ENCODE data around the gene CNTN1. TPM values are rescaled to one million over a fixed set of nuclear protein-coding genes. Genes with fewer than 3 reads are reported as not detected.

Gene CNTN1
- total and polyA plus RNA-seq, 2 of the 8 experiments (the other 6 are each of a cell fraction or from before 2014, with no cell fraction given) = 7.2 to 21.8 TPM

DNA sequence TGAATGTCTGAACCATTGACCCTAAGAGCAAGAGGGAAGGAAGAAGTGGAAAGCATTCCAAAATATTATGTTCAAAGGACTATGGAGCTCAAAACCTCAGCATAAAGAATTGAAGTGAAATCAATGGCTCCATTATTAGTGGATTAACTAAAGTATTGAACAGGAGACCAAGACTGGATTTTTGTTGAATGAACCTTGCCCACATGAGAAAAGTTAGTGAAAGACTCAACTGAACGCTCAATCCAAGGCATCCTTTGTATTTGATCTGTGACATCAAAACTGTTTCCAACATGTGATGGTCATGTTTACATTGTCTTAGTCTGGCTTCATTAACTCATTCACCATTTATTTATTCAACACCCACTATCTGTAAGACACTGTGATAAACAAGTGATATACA, 161.0 kb downstream of the CNTN1 start:
- no peak overlapping the region for H3K56ac ChIP-seq (replicated peaks; ENCODE audit: insufficient read length, low read depth, low read length)
- no peak overlapping the region for H3K27ac ChIP-seq (ENCODE audit: low read depth, low read length)
- H2AFZ ChIP-seq (ENCODE audit: low read length) = no peak overlapping the region
- H3K4me3 ChIP-seq (ENCODE audit: extremely low read depth in 1 of 4, insufficient read depth in 2 of 4, low read depth in 3 of 4, low read length in 4 of 4) = no peak overlapping the region
- no peaks in the 10 kb centered on the region for H3K27me3 ChIP-seq (replicated peaks in 1 of 4; ENCODE audit: control insufficient read depth in 3 of 4, extremely low read depth in 1 of 4, insufficient read depth in 3 of 4, low read length in 3 of 4)
- no peak overlapping the region for H2BK120ac ChIP-seq (replicated peaks; ENCODE audit: low read depth, low read length)
- no peaks in the 10 kb centered on the region for H3K9me3 ChIP-seq (ENCODE audit: insufficient read depth in 2 of 2, low read depth in 1 of 2, low read length in 1 of 2)
- H2AK5ac ChIP-seq (ENCODE audit: low read depth, low read length) = no peak overlapping the region
- TF ChIP-seq GTF2F1 (IDR thresholded peaks at IDR 0.05; ENCODE audit: borderline replicate concordance, low read depth, low read length) = no peak
- TF ChIP-seq BACH1 (IDR thresholded peaks at IDR 0.05; ENCODE audit: low read length) = no peak
- no peak overlapping the region for H3K4me2 ChIP-seq (ENCODE audit: insufficient read depth in 1 of 2, low read depth in 2 of 2, low read length in 2 of 2)
- POLR2A ChIA-PET (ENCODE audit: partially characterized antibody) = no interaction called here
- H3K79me1 ChIP-seq (ENCODE audit: low read depth, low read length) = no peaks in the 10 kb centered on the region
- H3K36me3 ChIP-seq (ENCODE audit: control insufficient read depth in 2 of 4, insufficient read depth in 4 of 4, low read length in 3 of 4) = no peaks in the 10 kb centered on the region
- H3K9ac ChIP-seq (replicated peaks in 1 of 4; ENCODE audit: extremely low read depth in 1 of 4, low read depth in 3 of 4, low read length in 3 of 4) = no peak overlapping the region
- no peak overlapping the region for H3K18ac ChIP-seq (ENCODE audit: extremely low read depth, low read length)
- H3K14ac ChIP-seq (ENCODE audit: insufficient read length) = no peak overlapping the region
- H3K4ac ChIP-seq (replicated peaks; ENCODE audit: insufficient read length, low read depth, low read length) = no peak overlapping the region
- no peaks in the 10 kb centered on the region for H3K23me2 ChIP-seq (ENCODE audit: low read depth, low read length)
- no peak overlapping the region for H2BK5ac ChIP-seq (ENCODE audit: low read depth, low read length)
- no peak overlapping the region for H4K8ac ChIP-seq (ENCODE audit: extremely low read depth, insufficient read depth, low read length)
- DNase-seq (ENCODE audit: low read depth in 1 of 2, low spot score in 2 of 2) = no peak
- no peak for FAIRE-seq
- H2BK15ac ChIP-seq (ENCODE audit: low read length) = no peak overlapping the region
- H3K4me1 ChIP-seq (replicated peaks in 1 of 4; ENCODE audit: control insufficient read depth in 3 of 4, insufficient read depth in 4 of 4, low read length in 3 of 4) = peaks cover 0 to 7% (median 1%) of the 10 kb centered on the region in 4 experiments; a peak in 3 of 7 replicates
- H4K20me1 ChIP-seq (replicated peaks in 1 of 2; ENCODE audit: control insufficient read depth in 1 of 2, insufficient read depth in 2 of 2, low read length in 2 of 2) = no peaks in the 10 kb centered on the region
- WGBS, 2 experiments (ENCODE audit: extremely low coverage in 1 of 2, insufficient coverage in 1 of 2, insufficient read length in 1 of 2, insufficient replicate concordance in 2 of 2, low coverage in 1 of 2, low lambda C conversion rate in 2 of 2, missing lambda C conversion rate in 1 of 2) = 95% methylated on average over 1 of the region's 1 CpG; no CpG with 5 or more reads in 1 of the 2 experiments
- no peak overlapping the region for H3K23ac ChIP-seq (ENCODE audit: insufficient read length)
- H2BK20ac ChIP-seq (ENCODE audit: low read length) = no peak overlapping the region
- CTCF ChIA-PET (ENCODE audit: partially characterized antibody) = no interaction called here
- no peak overlapping the region for H2BK12ac ChIP-seq (ENCODE audit: low read depth, low read length)
- H4K5ac ChIP-seq (ENCODE audit: insufficient read length, low read depth, low read length) = no peak overlapping the region
- no peak overlapping the region for H4K91ac ChIP-seq (replicated peaks; ENCODE audit: insufficient read length, low read length)
- no peaks in the 10 kb centered on the region for H3K79me2 ChIP-seq (ENCODE audit: control insufficient read depth in 1 of 2, insufficient read depth in 2 of 2, low read length in 2 of 2)

Measured in H1 (cell line).